Stomach (tissue), 9 donors: ENCODE measurements around the gene TP63. TPM values are rescaled to one million over a fixed set of nuclear protein-coding genes. Genes with fewer than 3 reads are reported as not detected.

Experiments used
- DNase-seq, 2 donors: peaks; one replicate each; pipeline versions ENCODE4 v3.0.0 to v3.0.0-alpha.2; 2013 to 2019
- H3K27ac ChIP-seq, 5 donors: fragments of 200-600 bp in 4 of 5; sonication (generic) in 4 of 5; one replicate each; pipeline ENCODE4 v1.5.1; 2013 to 2019; ENCODE audit warnings: mild to moderate bottlenecking in 1 of 5, moderate library complexity in 1 of 5
- H3K27me3 ChIP-seq, 3 donors: fragments of 200-600 bp; sonication (generic); one replicate each; pipeline ENCODE4 v1.5.1; 2017 to 2019; ENCODE audit warnings: mixed run types in 1 of 3
- H3K36me3 ChIP-seq, 4 donors: fragments of 200-600 bp; sonication (generic); 1 replicate in 3 of 4; 2 replicates in 1 of 4; pipeline ENCODE4 v1.5.1; 2016 to 2019
- H3K4me1 ChIP-seq, 4 donors: fragments of 200-600 bp; sonication (generic); one replicate each; pipeline ENCODE4 v1.5.1; 2016 to 2019
- H3K4me3 ChIP-seq, 4 donors: fragments of 200-600 bp; sonication (generic) in 3 of 4; one replicate each; pipeline ENCODE4 v1.5.1; 2016 to 2019; ENCODE audit warnings: mild to moderate bottlenecking in 1 of 4
- H3K9me3 ChIP-seq, 4 donors: fragments of 200-600 bp; sonication (generic); one replicate each; pipeline ENCODE4 v1.5.1; 2016 to 2019
- CTCF ChIP-seq, 7 experiments: fragments of 450-650 bp in 4 of 7; fragments of 200-600 bp in 3 of 7; sonication (generic) in 3 of 7; IDR thresholded peaks; one replicate each; pipeline ENCODE4 v1.5.1; 2016 to 2019; ENCODE audit warnings: antibody characterized with exemption in 7 of 7, control low read depth in 2 of 7, mild to moderate bottlenecking in 1 of 7
- EP300 ChIP-seq: sonication (generic); formaldehyde crosslinking; IDR thresholded peaks from one replicate; pipeline ENCODE4 v1.6.1; 2017; ENCODE audit warnings: antibody characterized with exemption
- POLR2A ChIP-seq, 4 donors: fragments of 450-650 bp; IDR thresholded peaks; one replicate each; pipeline ENCODE4 v1.6.1; 2016; ENCODE audit warnings: antibody characterized with exemption in 4 of 4, control low read depth in 2 of 4, mild to moderate bottlenecking in 1 of 4, moderate library complexity in 1 of 4
- POLR2AphosphoS5 ChIP-seq, 3 donors: sonication (generic); formaldehyde crosslinking; IDR thresholded peaks; one replicate each; pipeline ENCODE4 v1.6.1; 2016; ENCODE audit warnings: antibody characterized with exemption in 3 of 3
- WGBS, 5 donors: extraction: QIAGEN DNeasy Blood & Tissue Kit in 3 of 5; methylation state at CpG; one replicate each; pipeline versions ENCODE4 v1.1.5 to v1.1.7; 2013 to 2018; 5-methylcytosine and 5-hydroxymethylcytosine counted together
- intact Hi-C: fragments of 100-400 bp; cut with DNase I; formaldehyde crosslinking; loops from one replicate; pipeline ENCODE4 v1.15.1; 2023; ENCODE audit warnings: low total_unique reads
- polyA plus RNA-seq, 3 donors: library from polyadenylated mRNA; stranded (reverse); fragments of 200-250 nt; gene quantifications; one replicate each; pipeline ENCODE4 v1.2.3, GENCODE V29; 2013
- total RNA-seq, 5 donors: library from RNA; depleted of rRNA; stranded (reverse); fragments of >200 nt; gene quantifications; one replicate each; pipeline versions ENCODE4 v1.1.0 to v1.2.3, GENCODE V29; 2014 to 2016
- donor health status: healthy with polysubstance abuse.
- donor health status: Bipolar disorder and iron deficiency.
- donor health status: healthy.

The TP63 gene
- total and polyA plus RNA-seq, 8 donors, result 0.15 to 25.6 (median 0.55) TPM; not detected in 5

GRCh38 chr3:189907803-189908202 lies 276.6 kb downstream of the TP63 start:
- H3K27me3 ChIP-seq, result no peaks in the 10 kb centered on the region
- no peaks in the 10 kb centered on the region for H3K9me3 ChIP-seq
- TF ChIP-seq EP300 (no peak), POLR2A (IDR thresholded peaks at IDR 0.05) (no peak), CTCF (IDR thresholded peaks at IDR 0.05) (no peak), POLR2AphosphoS5 (IDR thresholded peaks at IDR 0.05) (no peak)
- 84 to 92% (median 91%) methylated on average over 6 of the region's 6 CpGs for WGBS, 5 donors
- no peaks in the 10 kb centered on the region for H3K36me3 ChIP-seq
- no peak overlapping the region for H3K4me3 ChIP-seq
- H3K27ac ChIP-seq, result no peak overlapping the region
- DNase-seq, result no peak
- intact Hi-C loops, result no loop called here
- H3K4me1 ChIP-seq, result no peaks in the 10 kb centered on the region

DNA sequence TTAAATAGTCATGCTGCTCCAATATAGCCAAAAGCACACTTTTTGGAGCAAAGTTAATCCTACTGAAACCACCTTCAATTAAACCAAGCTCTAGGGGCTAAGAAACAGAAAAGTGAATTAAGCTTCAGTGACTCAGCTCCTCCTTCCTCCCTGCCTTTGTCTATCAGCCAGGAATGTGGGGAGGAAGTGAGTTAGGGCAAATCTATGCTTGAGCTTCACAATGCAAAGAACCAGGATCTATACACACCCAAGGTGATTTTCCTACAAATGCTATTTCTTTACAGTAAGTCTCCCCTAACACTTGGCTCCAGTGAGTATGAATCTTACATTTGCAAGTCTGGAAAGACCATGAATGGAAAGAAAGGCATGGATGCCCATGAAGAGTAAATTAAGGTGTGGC lies 277.5 kb downstream of the TP63 start:
- Histone ChIP-seq H3K27me3 (no peaks in the 10 kb centered on the region), H3K36me3 (no peaks in the 10 kb centered on the region), H3K4me3 (no peak overlapping the region), H3K4me1 (no peaks in the 10 kb centered on the region), H3K9me3 (no peaks in the 10 kb centered on the region), H3K27ac (no peak overlapping the region)
- intact Hi-C loops, result no loop called here
- no peak for TF ChIP-seq POLR2AphosphoS5 (IDR thresholded peaks at IDR 0.05)
- TF ChIP-seq CTCF (IDR thresholded peaks at IDR 0.05), result no peak
- no peak for TF ChIP-seq POLR2A (IDR thresholded peaks at IDR 0.05)
- no peak for TF ChIP-seq EP300
- DNase-seq, result no peak

DNA sequence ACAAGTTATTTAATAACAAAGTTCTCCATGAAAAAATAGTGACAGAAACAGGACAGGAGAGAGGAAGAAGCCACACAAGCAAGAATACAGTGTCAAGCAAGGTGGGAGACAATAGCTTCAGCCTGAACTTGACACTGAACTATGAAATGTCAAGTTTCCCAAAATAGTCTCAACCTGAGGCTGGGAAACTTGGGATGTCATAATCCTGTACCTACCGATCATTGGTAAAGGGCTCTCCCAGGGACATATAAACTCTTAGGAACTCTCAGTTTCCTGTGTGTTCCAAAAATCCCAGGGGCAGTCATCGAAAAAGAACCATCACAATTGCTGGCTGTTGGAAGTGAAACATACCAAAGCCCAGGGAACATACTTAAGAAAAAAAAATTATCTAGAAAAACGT lies 277.9 kb downstream of the TP63 start:
- intact Hi-C loops, result no loop called here
- Histone ChIP-seq H3K27me3 (no peaks in the 10 kb centered on the region), H3K36me3 (no peaks in the 10 kb centered on the region), H3K4me3 (no peak overlapping the region), H3K9me3 (no peaks in the 10 kb centered on the region), H3K4me1 (no peaks in the 10 kb centered on the region), H3K27ac (no peak overlapping the region)
- 77 to 85% (median 78%) methylated on average over 3 of the region's 3 CpGs for WGBS, 5 donors
- TF ChIP-seq POLR2AphosphoS5 (IDR thresholded peaks at IDR 0.05) (no peak), POLR2A (IDR thresholded peaks at IDR 0.05) (no peak), CTCF (IDR thresholded peaks at IDR 0.05) (no peak), EP300 (no peak)
- no peak for DNase-seq

DNA sequence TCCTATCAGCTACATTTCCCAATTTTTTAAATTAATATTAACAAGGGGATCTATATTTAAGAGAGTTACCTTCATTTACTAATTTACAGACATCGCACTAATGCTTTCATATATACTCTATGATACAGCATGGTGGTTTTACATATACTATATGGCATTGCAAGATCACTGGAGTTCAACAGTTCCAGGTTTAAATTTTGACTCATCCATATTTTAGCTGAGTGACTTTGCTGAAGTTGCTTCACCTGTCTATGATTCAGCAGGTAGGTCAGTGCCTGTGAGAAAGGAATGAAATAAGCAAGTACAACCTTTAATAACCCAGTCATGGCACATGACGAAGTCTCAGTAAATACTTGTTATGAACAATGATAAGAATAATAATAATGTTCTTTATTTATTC lies 278.4 kb downstream of the TP63 start:
- H3K36me3 ChIP-seq, result no peaks in the 10 kb centered on the region
- WGBS, 5 donors, result 65 to 81% (median 71%) methylated on average over 2 of the region's 2 CpGs
- H3K27me3 ChIP-seq, result no peaks in the 10 kb centered on the region
- H3K4me1 ChIP-seq, result no peaks in the 10 kb centered on the region
- no peak for DNase-seq
- H3K9me3 ChIP-seq, result no peaks in the 10 kb centered on the region
- TF ChIP-seq CTCF (IDR thresholded peaks at IDR 0.05) (no peak), POLR2A (IDR thresholded peaks at IDR 0.05) (no peak), POLR2AphosphoS5 (IDR thresholded peaks at IDR 0.05) (no peak), EP300 (no peak)
- intact Hi-C loops, result no loop called here
- no peak overlapping the region for H3K4me3 ChIP-seq
- no peak overlapping the region for H3K27ac ChIP-seq
